ENCODE results near the gene SESN1. TPM values are rescaled to one million over a fixed set of nuclear protein-coding genes. Genes with fewer than 3 reads are reported as not detected.

Gene SESN1
- total and polyA plus RNA-seq, 9 of the 15 experiments (the other 6 are each of a cell fraction or from before 2014, with no cell fraction given), result 3.1 to 13.0 (median 7.4) TPM

GRCh38 chr6:109056661-109057060 lies 38.0 kb downstream of the SESN1 start (continued):
- TF ChIP-seq MITF (IDR thresholded peaks at IDR 0.05) (no peak), ZNF133 (CRISPR knock-in tag; IDR thresholded peaks at IDR 0.05) (no peak), ARID3B (CRISPR knock-in tag; IDR thresholded peaks at IDR 0.05; ENCODE audit: borderline replicate concordance) (no peak), KDM4B (IDR thresholded peaks at IDR 0.05; ENCODE audit: borderline replicate concordance in 2 of 2, low read depth in 1 of 2) (no peak), ZNF644 (tag; IDR thresholded peaks at IDR 0.05; ENCODE audit: low read depth) (no peak), YBX1 (IDR thresholded peaks at IDR 0.05) (no peak), TOE1 (IDR thresholded peaks at IDR 0.05; ENCODE audit: borderline replicate concordance) (no peak), TOE1 (CRISPR knock-in tag; IDR thresholded peaks at IDR 0.05; ENCODE audit: borderline replicate concordance, low read depth) (no peak), ZBTB11 (CRISPR knock-in tag; IDR thresholded peaks at IDR 0.05) (no peak), TAL1 (IDR thresholded peaks at IDR 0.05) (no peak), KDM1A (IDR thresholded peaks at IDR 0.05) (no peak), CBX5 (IDR thresholded peaks at IDR 0.05; ENCODE audit: borderline replicate concordance, low read depth) (no peak), ZNF280B (CRISPR knock-in tag; IDR thresholded peaks at IDR 0.05) (no peak), POLR3A (IDR thresholded peaks at IDR 0.05; ENCODE audit: borderline replicate concordance, extremely low read depth, insufficient read depth, insufficient read length) (no peak), IRF2 (CRISPR knock-in tag; IDR thresholded peaks at IDR 0.05) (no peak), ZSCAN29 (IDR thresholded peaks at IDR 0.05) (no peak), NCOR1 (IDR thresholded peaks at IDR 0.05) (no peak), DDX20 (tag; IDR thresholded peaks at IDR 0.05; ENCODE audit: low read depth) (no peak), DMBX1 (CRISPR knock-in tag; IDR thresholded peaks at IDR 0.05; ENCODE audit: borderline replicate concordance) (no peak), TFAP4 (CRISPR knock-in tag; IDR thresholded peaks at IDR 0.05; ENCODE audit: borderline replicate concordance) (no peak)
